Urinary bladder (tissue), 4 donors: ENCODE data around the gene FAAP20. TPM values are rescaled to one million over a fixed set of nuclear protein-coding genes. Genes with fewer than 3 reads are reported as not detected.

Source experiments
- DNase-seq: peaks from one replicate; pipeline ENCODE4 v3.0.0-alpha.2; 2015; ENCODE audit errors: extremely low spot score
- H3K27ac ChIP-seq: one replicate; pipeline ENCODE4 v1.5.1; 2013; ENCODE audit warnings: low read depth, mild to moderate bottlenecking, moderate library complexity
- H3K36me3 ChIP-seq: one replicate; pipeline ENCODE4 v1.6.1; 2013; ENCODE audit warnings: mild to moderate bottlenecking, moderate library complexity; ENCODE audit not compliant: insufficient read depth
- H3K4me1 ChIP-seq: one replicate; pipeline ENCODE4 v1.6.1; 2013; ENCODE audit warnings: mild to moderate bottlenecking, moderate library complexity; ENCODE audit not compliant: insufficient read depth
- H3K4me3 ChIP-seq: one replicate; pipeline ENCODE4 v1.5.1; 2013; ENCODE audit warnings: low read depth, low read length
- WGBS: extraction: QIAGEN DNeasy Blood & Tissue Kit; methylation state at CpG from one replicate; pipeline ENCODE4 v1.1.7; 2013; 5-methylcytosine and 5-hydroxymethylcytosine counted together
- polyA plus RNA-seq: library from polyadenylated mRNA; stranded (reverse); fragments of 200-250 nt; gene quantifications from one replicate; pipeline ENCODE4 v1.2.3, GENCODE V29; 2013
- total RNA-seq: library from RNA; depleted of rRNA; stranded (reverse); fragments of >200 nt; gene quantifications from one replicate; pipeline ENCODE4 v1.2.3, GENCODE V29; 2014
- donor health status: healthy with polysubstance abuse.
- donor health status: healthy.

The FAAP20 gene
- total and polyA plus RNA-seq, 2 donors: 14.6 to 96.4 TPM

GRCh38 chr1:2187619-2188018 lies 7.0 kb downstream of the FAAP20 start:
- Histone ChIP-seq H3K4me3 (no peak overlapping the region), H3K4me1 (peaks cover 4% of the 10 kb centered on the region), H3K36me3 (no peaks in the 10 kb centered on the region), H3K27ac (no peak overlapping the region)
- DNase-seq: no peak
- whole genome bisulfite sequencing: 80% methylated on average over 13 of the region's 13 CpGs

DNA sequence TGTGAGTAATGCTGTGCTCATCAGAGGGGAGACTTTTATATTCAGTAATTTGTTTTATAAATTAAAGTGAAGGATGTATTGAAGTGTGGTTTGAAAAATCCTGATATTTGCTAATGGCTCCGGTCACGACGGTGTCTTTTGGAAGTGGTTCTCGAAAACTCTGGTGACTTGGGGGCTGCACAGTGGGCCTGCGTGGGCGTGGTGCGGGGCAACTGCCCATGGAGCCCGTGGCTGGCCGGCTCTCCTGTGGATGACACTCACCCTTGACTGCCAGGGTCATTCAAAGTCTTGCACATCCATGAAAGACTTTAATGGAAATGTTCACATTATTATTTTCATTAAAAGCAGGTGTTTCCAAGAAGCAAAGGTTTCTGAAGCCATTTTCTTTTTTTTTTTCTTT lies 7.7 kb downstream of the FAAP20 start:
- Histone ChIP-seq H3K4me1 (peaks cover 4% of the 10 kb centered on the region), H3K4me3 (no peak overlapping the region), H3K36me3 (no peaks in the 10 kb centered on the region), H3K27ac (no peak overlapping the region)
- DNase-seq: no peak
- 90% methylated on average over 9 of the region's 9 CpGs for WGBS

GRCh38 chr1:2185880-2186855 lies 8.4 kb downstream of the FAAP20 start:
- H3K4me1 ChIP-seq: peaks cover 3% of the 10 kb centered on the region
- 92% methylated on average over 38 of the region's 38 CpGs for WGBS
- no peak overlapping the region for H3K27ac ChIP-seq
- H3K4me3 ChIP-seq: no peak overlapping the region
- H3K36me3 ChIP-seq: no peaks in the 10 kb centered on the region
- no peak for DNase-seq

- DNase-seq: no peak
- H3K4me1 ChIP-seq: no peaks in the 10 kb centered on the region
- no peak overlapping the region for H3K4me3 ChIP-seq
- H3K27ac ChIP-seq: no peak overlapping the region
- 93% methylated on average over 33 of the region's 33 CpGs for WGBS
- H3K36me3 ChIP-seq: no peaks in the 10 kb centered on the region
These were observed 9.6 kb downstream of the FAAP20 start for GRCh38 chr1:2184934-2185333.

DNA sequence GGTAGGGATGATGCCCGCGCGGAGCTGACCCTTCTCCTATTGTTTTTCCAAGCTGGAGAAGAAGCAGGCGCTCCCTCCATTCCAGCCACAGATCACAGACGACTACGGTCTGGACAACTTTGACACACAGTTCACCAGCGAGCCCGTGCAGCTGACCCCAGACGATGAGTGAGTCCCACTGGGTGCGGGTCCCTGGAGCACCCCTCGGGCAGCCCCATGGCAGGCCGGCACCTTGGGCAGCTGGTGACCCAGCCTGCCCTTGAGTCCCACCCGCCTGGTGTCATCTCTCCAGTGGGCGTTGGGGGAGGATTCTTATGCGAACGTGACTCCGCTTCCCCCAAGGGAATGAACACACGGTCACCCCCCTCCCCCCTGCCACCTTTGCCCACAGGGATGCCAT lies 10.0 kb downstream of the FAAP20 start:
- 91% methylated on average over 18 of the region's 18 CpGs for WGBS
- Histone ChIP-seq H3K4me1 (no peaks in the 10 kb centered on the region), H3K36me3 (no peaks in the 10 kb centered on the region), H3K4me3 (no peak overlapping the region), H3K27ac (no peak overlapping the region)
- DNase-seq: no peak

GRCh38 chr1:2183937-2184334 lies 10.6 kb downstream of the FAAP20 start:
- no peaks in the 10 kb centered on the region for H3K36me3 ChIP-seq
- no peak overlapping the region for H3K27ac ChIP-seq
- no peak overlapping the region for H3K4me3 ChIP-seq
- no peak for DNase-seq
- 87% methylated on average over 15 of the region's 15 CpGs for WGBS
- H3K4me1 ChIP-seq: no peaks in the 10 kb centered on the region

DNA sequence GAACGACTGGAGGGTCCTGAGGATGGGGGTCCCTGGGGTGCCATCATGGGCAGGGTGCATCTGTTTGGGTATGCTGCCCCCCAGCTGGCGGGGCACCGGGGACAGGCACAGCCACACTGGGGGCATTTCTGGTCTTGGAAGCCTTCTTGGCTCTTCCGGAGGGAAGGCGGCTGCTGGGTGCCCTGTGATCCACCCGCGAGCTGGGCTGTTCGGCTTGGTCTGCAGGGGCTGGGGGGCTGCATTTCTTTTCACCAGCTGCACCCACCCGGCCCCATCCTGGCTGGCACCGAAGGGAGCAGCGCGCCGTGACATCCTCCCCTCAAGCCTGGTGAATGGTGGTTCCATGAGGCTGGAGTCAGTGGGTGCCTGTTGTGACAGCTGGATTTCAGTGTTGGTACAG lies 12.2 kb downstream of the FAAP20 start:
- 97% methylated on average over 13 of the region's 13 CpGs for WGBS

GRCh38 chr1:2181752-2182151 lies 12.8 kb downstream of the FAAP20 start:
- Histone ChIP-seq H3K4me3 (no peak overlapping the region), H3K36me3 (no peaks in the 10 kb centered on the region), H3K27ac (no peak overlapping the region), H3K4me1 (no peaks in the 10 kb centered on the region)
- WGBS: 93% methylated on average over 11 of the region's 11 CpGs
- DNase-seq: no peak

More for the DNA sequence above, 12.2 kb downstream of the FAAP20 start:
- Histone ChIP-seq H3K36me3 (no peaks in the 10 kb centered on the region), H3K4me1 (no peaks in the 10 kb centered on the region), H3K4me3 (no peak overlapping the region), H3K27ac (no peak overlapping the region)
- DNase-seq: no peak

DNA sequence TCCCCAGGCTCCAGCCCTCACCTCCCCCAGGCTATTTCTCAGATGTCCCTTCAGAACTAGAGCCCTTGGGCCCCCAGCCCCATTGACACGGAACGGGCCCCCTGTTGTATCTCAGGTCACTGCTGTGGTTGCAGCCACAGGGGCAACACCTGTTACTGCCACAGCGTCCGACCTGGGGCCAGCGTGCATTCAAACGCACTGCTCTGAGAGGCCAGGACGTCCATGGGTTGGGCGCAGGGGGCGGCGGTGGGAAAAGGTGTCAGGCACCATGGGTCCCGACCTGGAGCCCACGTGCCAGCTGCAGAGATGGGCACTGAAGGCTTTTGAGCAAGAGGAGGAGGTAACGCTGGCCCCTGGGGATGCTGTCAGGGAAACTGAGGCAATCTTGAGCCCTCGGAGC lies 13.3 kb downstream of the FAAP20 start:
- no peaks in the 10 kb centered on the region for H3K36me3 ChIP-seq
- H3K4me1 ChIP-seq: no peaks in the 10 kb centered on the region
- WGBS: 91% methylated on average over 14 of the region's 14 CpGs
- no peak for DNase-seq
- H3K4me3 ChIP-seq: no peak overlapping the region
- H3K27ac ChIP-seq: no peak overlapping the region

DNA sequence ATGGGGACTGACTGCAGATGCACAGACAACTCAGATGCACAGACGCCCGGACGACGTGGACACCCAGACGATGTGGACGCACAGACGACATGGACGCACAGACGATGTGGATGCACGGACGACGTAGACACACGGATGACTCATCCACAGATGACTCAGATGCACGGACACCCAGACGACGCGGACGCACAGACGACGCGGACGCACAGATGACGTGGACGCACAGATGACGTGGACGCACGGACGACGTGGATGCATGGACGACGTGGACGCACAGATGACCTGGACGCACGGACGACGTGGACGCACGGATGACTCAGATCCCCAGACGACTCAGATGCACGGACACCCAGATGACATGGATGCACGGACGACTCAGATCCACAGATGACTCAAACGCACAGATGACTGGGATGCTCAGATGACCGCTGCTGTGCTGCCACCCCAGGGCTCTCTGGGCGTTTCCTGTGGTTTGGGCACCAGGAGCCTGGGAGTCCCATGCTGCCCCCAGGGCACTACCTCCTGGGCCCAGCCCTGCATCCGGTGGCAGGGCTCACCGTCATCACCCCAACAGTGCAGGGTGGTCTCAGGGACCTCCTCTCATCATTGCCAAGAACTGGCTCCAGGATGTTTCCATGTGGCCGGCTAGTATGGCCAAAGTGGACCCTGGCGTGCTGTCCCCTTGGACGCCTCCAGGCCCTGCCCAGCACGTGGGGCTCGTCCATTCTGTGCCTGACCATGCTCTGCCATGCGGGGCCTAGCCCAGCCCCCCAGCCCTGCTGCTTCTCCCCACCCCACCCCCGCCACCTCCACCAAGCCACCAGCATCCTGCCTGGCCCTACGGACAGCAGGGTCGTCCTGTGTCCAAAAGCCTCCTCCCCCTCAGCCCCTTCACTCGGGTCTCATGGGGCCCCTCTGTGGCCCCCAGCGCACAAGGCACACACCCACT lies 14.0 kb downstream of the FAAP20 start:
- 90% methylated on average over 58 of the region's 58 CpGs for WGBS
- DNase-seq: no peak
- Histone ChIP-seq H3K4me1 (no peaks in the 10 kb centered on the region), H3K36me3 (no peaks in the 10 kb centered on the region), H3K4me3 (no peak overlapping the region), H3K27ac (no peak overlapping the region)

DNA sequence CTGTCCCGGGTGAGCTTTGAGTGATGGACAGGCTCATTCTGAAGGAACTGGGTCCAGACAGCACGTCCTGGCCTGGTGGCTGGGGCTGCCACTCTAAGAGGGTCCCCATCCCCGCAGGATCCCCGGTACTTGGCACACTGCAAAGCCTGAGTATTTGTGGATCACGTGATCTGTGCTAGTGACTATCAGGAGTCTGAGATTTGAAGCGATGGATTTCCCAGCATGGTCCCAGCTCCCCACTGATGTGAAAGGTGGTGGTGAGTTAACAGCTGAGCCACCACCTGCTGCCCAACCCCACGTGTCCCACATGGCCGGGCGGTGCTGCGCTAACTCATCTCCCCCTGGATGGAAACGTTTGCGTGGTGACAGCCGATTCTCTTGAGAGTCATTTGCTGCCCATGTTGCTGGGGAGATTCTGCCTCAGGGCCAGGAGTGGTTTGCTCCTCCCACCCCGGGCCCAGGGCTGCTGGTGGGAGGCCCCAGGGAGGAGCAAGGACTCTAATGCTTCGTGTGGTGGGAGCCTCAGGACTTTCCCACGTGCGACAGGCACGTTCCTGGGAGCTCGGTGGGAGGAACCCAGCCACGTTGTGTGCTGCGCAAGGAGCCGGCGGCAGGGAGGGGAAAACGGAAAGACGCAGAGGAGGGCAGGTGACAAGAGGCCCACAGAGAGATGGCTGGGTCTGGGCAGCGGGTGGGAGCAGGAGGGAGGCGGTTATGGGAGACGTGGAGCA lies 15.1 kb downstream of the FAAP20 start:
- 71% methylated on average over 28 of the region's 28 CpGs for WGBS
- H3K27ac ChIP-seq: no peak overlapping the region
- no peak for DNase-seq
- no peaks in the 10 kb centered on the region for H3K4me1 ChIP-seq
- H3K36me3 ChIP-seq: no peaks in the 10 kb centered on the region
- H3K4me3 ChIP-seq: no peak overlapping the region

DNA sequence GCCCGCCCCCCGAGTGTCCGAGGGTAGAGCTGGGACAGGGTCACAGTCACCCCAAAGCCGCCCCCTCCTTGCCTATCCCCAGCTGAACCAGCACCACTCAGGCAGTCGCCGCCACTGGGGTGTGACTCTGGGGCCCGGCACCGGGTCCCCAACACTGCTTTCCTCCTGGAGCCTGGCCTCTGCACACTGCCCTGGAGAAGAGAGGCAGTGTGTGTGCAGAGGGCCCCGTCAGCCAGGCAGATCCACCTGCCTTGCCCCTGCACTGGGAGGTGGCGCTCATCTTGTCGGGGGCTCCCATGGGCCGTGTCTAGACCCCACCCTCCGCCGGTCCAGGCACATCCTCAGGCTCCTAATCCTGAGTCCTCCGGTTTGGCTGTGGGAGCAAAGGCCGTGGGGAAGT lies 15.7 kb downstream of the FAAP20 start:
- DNase-seq: no peak
- Histone ChIP-seq H3K4me1 (no peaks in the 10 kb centered on the region), H3K4me3 (no peak overlapping the region), H3K27ac (no peak overlapping the region), H3K36me3 (no peaks in the 10 kb centered on the region)
- WGBS: 90% methylated on average over 16 of the region's 16 CpGs

DNA sequence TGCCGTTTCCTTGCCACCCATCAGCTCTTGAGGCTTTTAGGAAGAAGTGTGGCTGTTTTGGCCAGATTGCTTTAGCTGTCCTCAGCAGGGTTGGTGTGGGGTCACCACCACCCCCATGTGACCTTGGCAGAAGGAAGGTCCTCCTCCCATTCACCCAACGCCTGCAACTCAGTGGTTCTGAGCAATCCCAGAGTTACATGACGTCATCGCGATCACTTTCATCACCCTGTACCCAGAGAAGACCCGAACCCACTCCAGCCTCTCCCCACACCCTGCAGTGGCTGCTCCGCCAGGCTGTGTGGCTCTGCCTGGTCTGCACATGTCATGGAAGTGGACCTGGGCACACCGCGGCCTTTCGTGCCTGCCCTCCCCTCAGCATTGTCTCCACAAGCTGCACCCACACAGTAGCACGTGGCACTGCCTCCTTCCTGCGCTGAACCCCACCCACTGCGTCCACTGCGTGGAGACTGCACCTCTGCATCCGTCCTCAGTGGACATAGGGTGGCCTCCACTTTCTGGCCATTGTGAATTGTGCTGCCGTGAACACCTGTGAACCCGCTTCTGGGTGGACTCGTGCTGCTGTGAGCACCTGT lies 16.5 kb downstream of the FAAP20 start:
- DNase-seq: no peak
- Histone ChIP-seq H3K4me1 (no peaks in the 10 kb centered on the region), H3K27ac (no peak overlapping the region), H3K4me3 (no peak overlapping the region), H3K36me3 (no peaks in the 10 kb centered on the region)
- 93% methylated on average over 18 of the region's 18 CpGs for WGBS
